LNCAP (cell line): ENCODE measurements around the gene RASA3.

ENCODE experiments used
- TF ChIP-seq, protein P1 (sequence below): fragments of 450-650 bp; IDR thresholded peaks from 2 replicates; pipeline ENCODE4 v1.5.1; 2017; ENCODE audit warnings: mild to moderate bottlenecking

RASA3 gene

DNA sequence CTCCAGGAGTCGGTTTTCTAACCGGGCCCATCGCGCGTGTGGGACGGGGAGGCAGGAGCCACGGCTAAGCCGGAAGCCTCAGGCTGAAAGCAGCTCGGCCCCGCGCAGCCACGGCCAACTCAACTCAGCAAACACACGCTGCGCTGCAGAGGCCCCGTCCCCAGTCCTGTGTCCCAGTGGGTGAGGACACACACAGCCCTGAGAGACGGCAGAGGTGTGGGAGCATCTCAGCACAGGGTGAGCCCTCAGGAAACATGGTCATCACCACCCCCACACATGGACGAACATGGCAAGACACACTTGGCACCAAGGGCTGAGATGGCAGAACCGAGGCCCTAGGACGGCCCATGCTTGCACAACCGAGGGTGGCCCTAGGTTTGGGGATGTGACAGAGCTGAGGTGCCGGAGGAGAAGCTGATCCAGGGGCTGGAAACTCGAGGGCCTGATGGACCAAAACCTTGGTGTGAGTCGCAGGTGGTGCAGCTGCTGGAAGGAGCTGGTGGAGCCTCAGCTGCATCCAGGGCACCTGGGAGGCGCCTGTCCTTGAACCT is 129.6 kb downstream of the RASA3 start:
- TF ChIP-seq, protein P1, sequence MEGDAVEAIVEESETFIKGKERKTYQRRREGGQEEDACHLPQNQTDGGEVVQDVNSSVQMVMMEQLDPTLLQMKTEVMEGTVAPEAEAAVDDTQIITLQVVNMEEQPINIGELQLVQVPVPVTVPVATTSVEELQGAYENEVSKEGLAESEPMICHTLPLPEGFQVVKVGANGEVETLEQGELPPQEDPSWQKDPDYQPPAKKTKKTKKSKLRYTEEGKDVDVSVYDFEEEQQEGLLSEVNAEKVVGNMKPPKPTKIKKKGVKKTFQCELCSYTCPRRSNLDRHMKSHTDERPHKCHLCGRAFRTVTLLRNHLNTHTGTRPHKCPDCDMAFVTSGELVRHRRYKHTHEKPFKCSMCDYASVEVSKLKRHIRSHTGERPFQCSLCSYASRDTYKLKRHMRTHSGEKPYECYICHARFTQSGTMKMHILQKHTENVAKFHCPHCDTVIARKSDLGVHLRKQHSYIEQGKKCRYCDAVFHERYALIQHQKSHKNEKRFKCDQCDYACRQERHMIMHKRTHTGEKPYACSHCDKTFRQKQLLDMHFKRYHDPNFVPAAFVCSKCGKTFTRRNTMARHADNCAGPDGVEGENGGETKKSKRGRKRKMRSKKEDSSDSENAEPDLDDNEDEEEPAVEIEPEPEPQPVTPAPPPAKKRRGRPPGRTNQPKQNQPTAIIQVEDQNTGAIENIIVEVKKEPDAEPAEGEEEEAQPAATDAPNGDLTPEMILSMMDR = no peak

DNA sequence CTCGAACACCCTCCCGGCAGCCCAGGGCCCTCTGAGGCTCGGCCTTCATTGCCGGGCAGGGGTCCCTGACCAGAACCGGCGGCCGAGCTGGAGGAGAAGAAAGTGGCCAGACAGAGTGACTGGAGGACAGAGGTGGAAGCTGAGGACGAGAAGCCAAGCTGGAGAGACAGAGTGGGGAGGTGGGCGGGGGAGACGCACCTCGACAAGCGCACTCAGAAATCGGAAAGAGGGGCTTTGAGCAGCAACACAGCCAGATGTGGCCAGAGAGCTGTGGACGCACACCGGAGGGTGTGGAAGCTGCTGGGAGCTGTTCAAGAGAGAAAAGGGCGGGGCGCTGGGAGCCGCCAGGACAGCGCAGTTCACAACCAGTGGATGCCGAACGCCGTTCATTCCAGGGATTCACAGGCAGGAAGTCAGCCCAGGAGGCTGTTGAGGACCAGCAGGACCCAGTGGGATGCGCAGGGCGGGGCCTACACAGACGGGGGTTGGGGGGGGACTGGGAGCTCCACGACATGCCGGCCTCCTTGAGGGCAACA is 130.3 kb downstream of the RASA3 start:
- TF ChIP-seq, protein P1 = no peak

DNA sequence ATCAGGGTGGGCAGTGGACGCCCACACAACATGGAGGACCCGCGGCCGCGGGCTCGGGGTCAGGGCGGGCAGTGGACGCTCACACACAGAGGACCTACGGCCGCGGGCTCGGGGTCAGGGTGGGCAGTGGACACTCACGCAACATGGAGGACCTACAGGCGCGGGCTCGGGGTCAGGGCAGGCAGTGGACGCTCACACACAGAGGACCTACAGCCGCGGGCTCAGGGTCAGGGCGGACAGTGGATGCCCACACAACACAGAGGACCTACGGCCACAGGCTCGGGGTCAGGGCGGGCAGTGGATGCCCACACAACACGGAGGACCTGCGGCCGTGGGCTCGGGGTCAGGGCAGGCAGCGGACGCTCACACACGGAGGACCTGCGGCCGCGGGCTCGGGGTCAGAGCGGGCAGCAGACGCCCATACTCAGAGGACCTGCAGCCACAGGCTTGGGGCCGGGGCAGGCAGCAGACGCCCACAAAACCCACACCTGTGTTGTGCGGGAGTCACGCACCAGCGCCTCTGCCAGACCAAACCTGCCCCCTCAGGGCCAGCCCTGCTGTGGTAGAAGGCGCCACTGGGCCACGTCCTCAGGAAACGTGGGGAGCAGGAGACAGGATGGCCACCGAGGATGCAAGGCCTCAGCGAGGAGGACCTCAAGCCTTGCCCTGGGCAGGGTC is 131.0 kb downstream of the RASA3 start:
- TF ChIP-seq, protein P1 = no peak

DNA sequence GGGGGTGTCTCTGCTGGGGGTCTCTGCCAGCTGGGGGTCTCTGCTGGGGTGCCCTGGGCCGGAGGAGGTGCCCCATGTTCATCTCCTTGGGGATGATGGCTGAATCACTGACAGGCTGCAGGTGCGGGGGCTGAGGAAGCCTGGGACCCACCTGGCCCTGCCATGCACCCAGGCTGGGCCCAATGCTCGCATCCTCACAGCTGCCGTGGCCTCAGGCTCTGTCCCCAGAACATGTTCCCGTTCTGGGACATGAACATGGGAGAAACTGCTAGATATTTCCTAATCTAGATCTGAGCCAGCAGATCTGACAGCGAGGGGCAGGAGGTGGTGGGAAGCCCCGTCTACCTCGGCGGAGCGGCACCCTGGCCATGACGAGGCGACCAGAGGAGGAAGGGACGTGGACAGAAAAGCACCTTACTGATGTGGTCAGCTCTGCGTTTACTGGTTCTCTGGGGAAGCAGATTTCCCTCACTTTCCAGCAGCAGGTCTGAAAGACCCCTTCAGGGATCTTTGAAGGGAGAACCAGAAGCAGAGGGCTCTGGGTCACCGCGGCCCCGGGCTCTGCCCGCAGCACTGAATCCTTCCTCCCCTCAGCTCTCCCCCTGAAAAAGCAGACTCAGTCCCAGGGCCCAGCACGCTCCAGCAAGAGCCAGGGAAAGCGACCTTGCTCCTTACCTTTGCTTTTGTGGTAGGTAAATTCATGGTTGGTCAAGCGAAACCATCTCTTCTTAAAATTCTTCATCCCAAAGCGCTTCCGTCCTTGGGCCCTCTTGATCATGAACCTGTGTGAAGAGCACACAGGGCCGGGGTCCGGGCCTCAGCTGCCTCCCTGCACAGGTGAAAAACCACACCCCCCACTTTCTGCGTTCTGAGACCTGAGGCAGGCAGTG is 132.0 kb downstream of the RASA3 start:
- TF ChIP-seq, protein P1 = no peak

DNA sequence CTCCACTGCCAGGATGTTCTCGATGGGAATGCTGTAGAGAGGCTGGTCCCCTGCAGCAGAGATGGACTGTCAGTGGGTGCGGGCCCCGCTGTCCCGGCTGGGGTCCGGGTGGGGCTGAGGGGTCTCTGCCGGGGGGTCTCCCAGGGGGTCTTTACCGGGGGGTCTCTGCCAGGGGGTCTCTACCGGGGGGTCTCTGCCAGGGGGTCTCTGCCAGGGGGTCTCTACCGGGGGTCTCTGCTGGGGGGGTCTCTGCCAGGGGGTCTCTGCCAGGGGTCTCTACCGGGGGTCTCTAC is 132.9 kb downstream of the RASA3 start:
- TF ChIP-seq, protein P1 = no peak

DNA sequence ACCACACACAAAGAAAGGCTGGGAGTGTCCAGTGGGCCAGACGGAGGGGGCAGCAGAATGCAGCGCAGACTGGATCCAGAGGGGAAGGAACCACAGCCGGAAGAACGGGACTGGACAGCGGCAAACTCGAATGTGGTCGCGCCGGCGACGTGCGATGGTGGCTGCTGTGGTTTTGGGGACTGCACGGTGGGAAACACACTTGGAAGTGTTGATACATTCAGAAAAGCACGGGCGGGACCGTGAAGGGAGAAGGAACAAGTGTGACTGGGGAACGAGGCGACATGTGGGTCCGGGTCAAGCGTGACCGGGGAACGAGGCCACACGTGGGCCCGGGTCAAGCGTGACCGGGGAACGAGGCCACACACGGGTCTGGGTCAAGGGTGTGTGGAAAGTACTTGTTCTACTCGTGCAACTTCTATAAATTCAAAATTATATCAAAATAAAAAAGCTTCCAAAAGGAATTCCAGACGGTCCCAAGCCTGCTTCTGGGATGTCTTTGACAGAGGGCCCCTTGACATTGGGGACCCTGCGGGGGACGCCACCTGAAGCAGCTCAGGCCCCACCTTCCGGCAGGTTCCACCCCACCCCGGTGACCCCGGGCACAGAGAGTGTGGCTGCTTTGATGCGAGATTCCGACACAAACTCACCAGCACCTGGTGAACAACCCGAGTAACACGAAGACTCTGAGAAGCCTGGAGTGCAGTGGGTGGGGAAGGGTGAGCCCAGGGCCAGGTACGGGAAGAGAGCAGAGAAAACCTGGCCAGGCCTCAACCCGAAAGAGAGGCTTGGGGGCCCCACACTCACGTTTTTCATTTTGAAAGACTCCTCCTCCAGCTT is 133.4 kb downstream of the RASA3 start:
- TF ChIP-seq, protein P1 = no peak
